WTC11 (cell line): ENCODE results near the gene TMC4. TPM values are rescaled to one million over a fixed set of nuclear protein-coding genes. Genes with fewer than 3 reads are reported as not detected.
"Not testable (repeated sequence)": the region's sequence is repeated elsewhere in the genome, so short reads cannot be mapped to it uniquely, and the experiment has no call there.

Experiments
- ATAC-seq: fragments of 200-7000 bp; cut with Tn5 transposase; 2 replicates; pipeline ENCODE4 v1.10.0; 2021; ENCODE audit warnings: mild to moderate bottlenecking, moderate library complexity
- CTCF ChIA-PET: fragments of 300-600 bp; sonication (Branson Sonifier 250); formaldehyde crosslinking; loops from one replicate; lab custom pipeline; 2021; ENCODE audit warnings: antibody characterized with exemption; lab: Charles Lee
- POLR2A ChIA-PET: fragments of 350-600 bp; sonication (Branson Sonifier 250); formaldehyde crosslinking; loops from one replicate; lab custom pipeline; 2021; ENCODE audit warnings: antibody characterized with exemption; lab: Charles Lee
- DNase-seq: peaks from one replicate; pipeline ENCODE4 v3.0.0; 2021; ENCODE audit warnings: low spot score
- H3K27ac Mint-ChIP-seq: 2 replicates; pipeline ENCODE4 v1.8.0; 2021; ENCODE audit warnings: mixed read lengths
- H3K27me3 Mint-ChIP-seq: 2 replicates; pipeline ENCODE4 v1.8.0; 2021; ENCODE audit warnings: low read depth, mild to moderate bottlenecking, moderate library complexity, mixed read lengths
- H3K36me3 Mint-ChIP-seq: 2 replicates; pipeline ENCODE4 v1.8.0; 2021; ENCODE audit warnings: mixed read lengths
- H3K4me1 Mint-ChIP-seq: 2 replicates; pipeline ENCODE4 v1.8.0; 2022; ENCODE audit warnings: mixed read lengths
- H3K4me3 Mint-ChIP-seq: 2 replicates; pipeline ENCODE4 v1.8.0; 2021; ENCODE audit warnings: mild to moderate bottlenecking, moderate library complexity, mixed read lengths
- H3K9me3 Mint-ChIP-seq: 2 replicates; pipeline ENCODE4 v1.8.0; 2021; ENCODE audit warnings: mixed read lengths
- CBFB ChIP-seq: sonication (generic); formaldehyde crosslinking; IDR thresholded peaks from 2 replicates; pipeline ENCODE4 v1.8.1; 2022; ENCODE audit warnings: mild to moderate bottlenecking, low read depth, missing genetic modification reagents
- GABPB1 ChIP-seq: sonication (generic); formaldehyde crosslinking; IDR thresholded peaks from 2 replicates; pipeline ENCODE4 v1.8.1; 2023; ENCODE audit warnings: mild to moderate bottlenecking, missing genetic modification reagents
- HMGA2 ChIP-seq: fragments of 250-450 bp; sonication (Bioruptor Pico); IDR thresholded peaks from 2 replicates; pipeline ENCODE4 v1.4.0; 2021; ENCODE audit warnings: mild to moderate bottlenecking, moderate library complexity
- IRF2 ChIP-seq: sonication (generic); formaldehyde crosslinking; IDR thresholded peaks from 2 replicates; pipeline ENCODE4 v1.8.0; 2022; ENCODE audit warnings: low read depth, missing genetic modification reagents, borderline replicate concordance
- JUN ChIP-seq: sonication (generic); formaldehyde crosslinking; IDR thresholded peaks from 2 replicates; pipeline ENCODE4 v1.8.0; 2023; ENCODE audit warnings: mild to moderate bottlenecking, missing genetic modification reagents
- KAT7 ChIP-seq: sonication (generic); formaldehyde crosslinking; IDR thresholded peaks from 2 replicates; pipeline ENCODE4 v1.8.1; 2023; ENCODE audit warnings: missing genetic modification reagents, mild to moderate bottlenecking, borderline replicate concordance
- NFATC4 ChIP-seq: fragments of 250-450 bp; sonication (Bioruptor Pico); IDR thresholded peaks from 2 replicates; pipeline ENCODE4 v1.9.0; 2021; ENCODE audit warnings: mild to moderate bottlenecking
- NFYB ChIP-seq: sonication (generic); formaldehyde crosslinking; conservative IDR thresholded peaks from 2 replicates; pipeline ENCODE4 v1.8.0; 2022; ENCODE audit warnings: low read depth, missing genetic modification reagents
- NR2C2 ChIP-seq: sonication (generic); formaldehyde crosslinking; IDR thresholded peaks from 2 replicates; pipeline ENCODE4 v1.8.0; 2022; ENCODE audit warnings: mild to moderate bottlenecking, missing genetic modification reagents
- PRRX2 ChIP-seq: fragments of 250-450 bp; sonication (Bioruptor Pico); IDR thresholded peaks from 2 replicates; pipeline ENCODE4 v1.8.0; 2021; ENCODE audit warnings: mild to moderate bottlenecking
- RORB ChIP-seq: fragments of 250-450 bp; sonication (Bioruptor Pico); IDR thresholded peaks from 2 replicates; pipeline ENCODE4 v1.9.0; 2021; ENCODE audit warnings: mild to moderate bottlenecking
- TEAD4 ChIP-seq: sonication (generic); formaldehyde crosslinking; IDR thresholded peaks from 2 replicates; pipeline ENCODE4 v1.8.0; 2022; ENCODE audit warnings: mild to moderate bottlenecking, missing genetic modification reagents
- ZBTB21 ChIP-seq: sonication (generic); formaldehyde crosslinking; IDR thresholded peaks from 2 replicates; pipeline ENCODE4 v1.8.1; 2023; ENCODE audit warnings: mild to moderate bottlenecking, missing genetic modification reagents, borderline replicate concordance
- ZNF121 ChIP-seq: sonication (generic); formaldehyde crosslinking; IDR thresholded peaks from 2 replicates; pipeline ENCODE4 v1.8.0; 2023; ENCODE audit warnings: missing genetic modification reagents
- ZNF219 ChIP-seq: sonication (generic); formaldehyde crosslinking; IDR thresholded peaks from 2 replicates; pipeline ENCODE4 v1.8.0; 2023; ENCODE audit warnings: missing genetic modification reagents, mild to moderate bottlenecking, borderline replicate concordance
- ZNF232 ChIP-seq: sonication (generic); formaldehyde crosslinking; IDR thresholded peaks from 2 replicates; pipeline ENCODE4 v1.8.0; 2022; ENCODE audit warnings: mild to moderate bottlenecking, missing genetic modification reagents
- ZNF396 ChIP-seq: fragments of 250-450 bp; sonication (Bioruptor Pico); IDR thresholded peaks from 2 replicates; pipeline ENCODE4 v1.8.0; 2021; ENCODE audit warnings: mild to moderate bottlenecking, moderate library complexity, borderline replicate concordance
- ZNF423 ChIP-seq: fragments of 250-450 bp; sonication (Bioruptor Pico); IDR thresholded peaks from 2 replicates; pipeline ENCODE4 v2.1.2; 2022; ENCODE audit warnings: mild to moderate bottlenecking, moderate library complexity
- ZNF671 ChIP-seq: fragments of 250-450 bp; sonication (Bioruptor Pico); IDR thresholded peaks from 2 replicates; pipeline ENCODE4 v1.8.0; 2021; ENCODE audit warnings: mild to moderate bottlenecking
- total RNA-seq: library from RNA; stranded (reverse); gene quantifications from 3 replicates; pipeline ENCODE4 v1.2.3, GENCODE V29; 2021
- TF ChIP-seq, protein P1 (sequence below): sonication (generic); formaldehyde crosslinking; IDR thresholded peaks from 2 replicates; pipeline ENCODE4 v1.8.0; 2023; ENCODE audit warnings: mild to moderate bottlenecking, missing genetic modification reagents
- TF ChIP-seq, protein P2 (sequence below): sonication (generic); formaldehyde crosslinking; IDR thresholded peaks from 2 replicates; pipeline ENCODE4 v1.8.0; 2022; ENCODE audit warnings: mild to moderate bottlenecking, missing genetic modification reagents
- TF ChIP-seq, protein P3 (sequence below): sonication (generic); formaldehyde crosslinking; IDR thresholded peaks from 2 replicates; pipeline ENCODE4 v1.8.1; 2022; ENCODE audit warnings: missing genetic modification reagents, borderline replicate concordance
- TF ChIP-seq, protein P4 (sequence below): sonication (generic); formaldehyde crosslinking; IDR thresholded peaks from 2 replicates; pipeline ENCODE4 v1.8.1; 2022; ENCODE audit warnings: low read depth, mild to moderate bottlenecking, moderate library complexity, missing genetic modification reagents, borderline replicate concordance
- TF ChIP-seq, protein P5 (sequence below): fragments of 250-450 bp; sonication (Bioruptor Pico); IDR thresholded peaks from 2 replicates; pipeline ENCODE4 v1.9.0; 2021; ENCODE audit warnings: mild to moderate bottlenecking

TMC4 gene
- total RNA-seq, 1 experiment from 2014 or later, result 9.3 TPM

DNA sequence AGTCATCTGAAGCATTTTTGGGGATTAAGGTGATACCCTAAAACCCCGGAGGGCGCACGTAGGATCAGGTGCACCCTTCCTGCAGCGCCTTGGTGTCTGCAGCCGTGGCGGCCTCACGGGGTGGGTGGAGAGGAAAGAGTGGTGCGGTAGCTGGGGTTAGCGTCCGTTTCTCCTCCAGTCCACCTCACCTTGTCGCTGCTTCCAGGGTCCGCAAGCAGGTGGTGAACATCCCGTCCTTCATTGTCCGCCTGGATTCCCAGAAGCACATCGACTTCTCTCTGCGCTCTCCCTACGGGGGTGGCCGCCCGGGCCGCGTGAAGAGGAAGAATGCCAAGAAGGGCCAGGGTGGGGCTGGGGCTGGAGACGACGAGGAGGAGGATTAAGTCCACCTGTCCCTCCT, 34.2 kb upstream of the TMC4 start:
- DNase-seq, H3K9me3 Mint-ChIP-seq, H3K27me3 Mint-ChIP-seq, H3K4me3 Mint-ChIP-seq, ATAC-seq: not testable (repeated sequence)
- peaks cover 65% of the 10 kb centered on the region for H3K36me3 Mint-ChIP-seq
- TF ChIP-seq NFATC4 (CRISPR knock-in tag) (peak; percentile 81), ZNF671 (CRISPR knock-in tag) (peak; percentile 51)
- H3K4me1 Mint-ChIP-seq, result peaks cover 56% of the 10 kb centered on the region
- H3K27ac Mint-ChIP-seq, result peak overlapping the region; percentile 27; the same call in 1 of the 2 replicates
- ChIA-PET CTCF (interaction anchor here (1.1 to 1.6 kb wide), 2 partner anchors 27 to 59 kb away, joined by 5 read pairs; no protein-coding TSS in a partner anchor), POLR2A (interaction anchor here (0.7 to 3.9 kb wide), 3 partner anchors 16 to 70 kb away, joined by 3 to 21 read pairs (median 4); partner anchors contain the start of gene TSEN34)

DNA sequence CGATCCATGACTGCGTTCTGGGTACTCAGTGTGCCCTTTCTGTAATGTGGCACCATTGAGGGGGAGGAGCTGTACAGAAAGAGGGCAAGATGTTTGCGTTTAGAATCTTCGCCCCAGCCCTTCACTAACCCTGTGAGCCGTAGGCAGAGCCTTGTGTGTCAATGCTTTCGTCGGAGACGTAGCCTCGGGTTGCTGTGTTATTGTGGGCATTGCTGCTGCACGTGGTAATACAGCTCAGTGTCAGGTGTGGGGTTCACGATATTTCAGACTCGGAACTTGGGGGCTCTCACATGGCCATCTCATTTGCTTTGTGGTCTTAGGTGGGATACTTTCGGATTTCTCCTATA, 33.8 kb upstream of the TMC4 start:
- Mint-ChIP-seq H3K27ac (peak overlapping the region; percentile 27; the same call in 1 of the 2 replicates), H3K36me3 (peaks cover 69% of the 10 kb centered on the region), H3K27me3 (no peaks in the 10 kb centered on the region), H3K4me3 (no peak overlapping the region), H3K4me1 (peaks cover 59% of the 10 kb centered on the region), H3K9me3 (no peaks in the 10 kb centered on the region)
- no peak for DNase-seq
- ChIA-PET POLR2A (interaction anchor here (0.7 to 2.3 kb wide), 3 partner anchors 17 to 70 kb away, joined by 3 to 9 read pairs (median 3); partner anchors contain the start of genes MBOAT7 and TSEN34), CTCF (interaction anchor here (1.1 kb wide), 1 partner anchor 59 kb away, joined by 5 read pairs; no protein-coding TSS in a partner anchor)
- ATAC-seq, result no peak
- TF ChIP-seq ZNF396, result no peak
- no peak for TF ChIP-seq ZNF121 (CRISPR knock-in tag)
- no peak for TF ChIP-seq ZBTB21 (CRISPR knock-in tag)
- TF ChIP-seq, protein P1, sequence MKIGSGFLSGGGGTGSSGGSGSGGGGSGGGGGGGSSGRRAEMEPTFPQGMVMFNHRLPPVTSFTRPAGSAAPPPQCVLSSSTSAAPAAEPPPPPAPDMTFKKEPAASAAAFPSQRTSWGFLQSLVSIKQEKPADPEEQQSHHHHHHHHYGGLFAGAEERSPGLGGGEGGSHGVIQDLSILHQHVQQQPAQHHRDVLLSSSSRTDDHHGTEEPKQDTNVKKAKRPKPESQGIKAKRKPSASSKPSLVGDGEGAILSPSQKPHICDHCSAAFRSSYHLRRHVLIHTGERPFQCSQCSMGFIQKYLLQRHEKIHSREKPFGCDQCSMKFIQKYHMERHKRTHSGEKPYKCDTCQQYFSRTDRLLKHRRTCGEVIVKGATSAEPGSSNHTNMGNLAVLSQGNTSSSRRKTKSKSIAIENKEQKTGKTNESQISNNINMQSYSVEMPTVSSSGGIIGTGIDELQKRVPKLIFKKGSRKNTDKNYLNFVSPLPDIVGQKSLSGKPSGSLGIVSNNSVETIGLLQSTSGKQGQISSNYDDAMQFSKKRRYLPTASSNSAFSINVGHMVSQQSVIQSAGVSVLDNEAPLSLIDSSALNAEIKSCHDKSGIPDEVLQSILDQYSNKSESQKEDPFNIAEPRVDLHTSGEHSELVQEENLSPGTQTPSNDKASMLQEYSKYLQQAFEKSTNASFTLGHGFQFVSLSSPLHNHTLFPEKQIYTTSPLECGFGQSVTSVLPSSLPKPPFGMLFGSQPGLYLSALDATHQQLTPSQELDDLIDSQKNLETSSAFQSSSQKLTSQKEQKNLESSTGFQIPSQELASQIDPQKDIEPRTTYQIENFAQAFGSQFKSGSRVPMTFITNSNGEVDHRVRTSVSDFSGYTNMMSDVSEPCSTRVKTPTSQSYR, result no peak
- no peak for TF ChIP-seq ZNF423 (CRISPR knock-in tag)
- TF ChIP-seq RORB (CRISPR knock-in tag), result no peak
- no peak for TF ChIP-seq NFATC4 (CRISPR knock-in tag)
- no peak for TF ChIP-seq IRF2 (CRISPR knock-in tag)
- TF ChIP-seq, protein P2, sequence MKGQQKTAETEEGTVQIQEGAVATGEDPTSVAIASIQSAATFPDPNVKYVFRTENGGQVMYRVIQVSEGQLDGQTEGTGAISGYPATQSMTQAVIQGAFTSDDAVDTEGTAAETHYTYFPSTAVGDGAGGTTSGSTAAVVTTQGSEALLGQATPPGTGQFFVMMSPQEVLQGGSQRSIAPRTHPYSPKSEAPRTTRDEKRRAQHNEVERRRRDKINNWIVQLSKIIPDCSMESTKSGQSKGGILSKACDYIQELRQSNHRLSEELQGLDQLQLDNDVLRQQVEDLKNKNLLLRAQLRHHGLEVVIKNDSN, result no peak
- TF ChIP-seq, protein P3, sequence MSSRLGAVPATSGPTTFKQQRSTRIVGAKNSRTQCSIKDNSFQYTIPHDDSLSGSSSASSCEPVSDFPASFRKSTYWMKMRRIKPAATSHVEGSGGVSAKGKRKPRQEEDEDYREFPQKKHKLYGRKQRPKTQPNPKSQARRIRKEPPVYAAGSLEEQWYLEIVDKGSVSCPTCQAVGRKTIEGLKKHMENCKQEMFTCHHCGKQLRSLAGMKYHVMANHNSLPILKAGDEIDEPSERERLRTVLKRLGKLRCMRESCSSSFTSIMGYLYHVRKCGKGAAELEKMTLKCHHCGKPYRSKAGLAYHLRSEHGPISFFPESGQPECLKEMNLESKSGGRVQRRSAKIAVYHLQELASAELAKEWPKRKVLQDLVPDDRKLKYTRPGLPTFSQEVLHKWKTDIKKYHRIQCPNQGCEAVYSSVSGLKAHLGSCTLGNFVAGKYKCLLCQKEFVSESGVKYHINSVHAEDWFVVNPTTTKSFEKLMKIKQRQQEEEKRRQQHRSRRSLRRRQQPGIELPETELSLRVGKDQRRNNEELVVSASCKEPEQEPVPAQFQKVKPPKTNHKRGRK (CRISPR knock-in tag), result no peak
- no peak for TF ChIP-seq JUN (CRISPR knock-in tag)
- TF ChIP-seq KAT7 (CRISPR knock-in tag), result no peak
- no peak for TF ChIP-seq NR2C2 (CRISPR knock-in tag)

DNA sequence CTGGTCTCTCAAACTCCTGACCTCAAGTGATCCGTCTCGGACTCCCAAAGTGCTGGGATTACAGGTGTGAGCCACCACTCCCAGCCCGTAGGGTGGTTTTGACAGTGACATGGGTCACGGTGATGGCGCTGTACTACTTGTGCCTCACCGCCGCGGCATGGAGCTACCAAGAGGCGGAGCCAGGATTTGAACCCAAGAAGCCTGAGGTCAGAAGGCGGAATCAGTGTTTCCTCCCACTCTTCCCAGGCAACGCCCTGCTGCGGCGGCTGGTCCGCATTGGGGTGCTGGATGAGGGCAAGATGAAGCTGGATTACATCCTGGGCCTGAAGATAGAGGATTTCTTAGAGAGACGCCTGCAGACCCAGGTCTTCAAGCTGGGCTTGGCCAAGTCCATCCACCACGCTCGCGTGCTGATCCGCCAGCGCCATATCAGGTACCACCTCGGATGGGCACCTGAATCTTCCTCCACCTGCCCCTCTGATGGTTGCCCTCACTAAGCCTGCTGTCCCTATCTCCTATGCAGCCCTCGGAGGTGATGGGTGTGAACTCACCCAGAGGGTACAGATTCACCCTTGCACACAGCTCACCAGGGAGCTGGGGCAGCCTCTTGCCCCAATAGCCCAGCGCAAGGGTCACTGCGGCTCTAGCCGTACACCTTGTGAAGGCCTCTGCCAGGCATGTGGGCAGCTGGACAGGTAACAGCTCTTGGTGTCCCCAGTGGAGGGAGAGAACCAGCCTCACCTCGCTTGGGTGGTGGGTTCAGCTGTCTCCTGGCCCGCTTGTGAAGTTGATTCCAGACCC, 33.3 kb upstream of the TMC4 start:
- ChIA-PET CTCF (interaction anchor here (0.5 to 1.1 kb wide), 3 partner anchors 60 to 392 kb away, joined by 3 to 5 read pairs (median 4); no protein-coding TSS in a partner anchor), POLR2A (interaction anchor here (0.7 to 2.3 kb wide), 3 partner anchors 16 to 69 kb away, joined by 3 to 9 read pairs (median 3); partner anchors contain the start of genes MBOAT7 and TSEN34)
- no peak for DNase-seq
- H3K4me1 Mint-ChIP-seq, result peaks cover 64% of the 10 kb centered on the region
- no peaks in the 10 kb centered on the region for H3K27me3 Mint-ChIP-seq
- peaks cover 73% of the 10 kb centered on the region for H3K36me3 Mint-ChIP-seq
- no peak for ATAC-seq
- no peak overlapping the region; the same call in 1 of the 2 replicates for H3K27ac Mint-ChIP-seq
- no peak overlapping the region for H3K4me3 Mint-ChIP-seq
- H3K9me3 Mint-ChIP-seq, result no peaks in the 10 kb centered on the region
- TF ChIP-seq, protein P4, sequence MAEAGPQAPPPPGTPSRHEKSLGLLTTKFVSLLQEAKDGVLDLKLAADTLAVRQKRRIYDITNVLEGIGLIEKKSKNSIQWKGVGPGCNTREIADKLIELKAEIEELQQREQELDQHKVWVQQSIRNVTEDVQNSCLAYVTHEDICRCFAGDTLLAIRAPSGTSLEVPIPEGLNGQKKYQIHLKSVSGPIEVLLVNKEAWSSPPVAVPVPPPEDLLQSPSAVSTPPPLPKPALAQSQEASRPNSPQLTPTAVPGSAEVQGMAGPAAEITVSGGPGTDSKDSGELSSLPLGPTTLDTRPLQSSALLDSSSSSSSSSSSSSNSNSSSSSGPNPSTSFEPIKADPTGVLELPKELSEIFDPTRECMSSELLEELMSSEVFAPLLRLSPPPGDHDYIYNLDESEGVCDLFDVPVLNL (CRISPR knock-in tag), result no peak
- TF ChIP-seq GABPB1 (CRISPR knock-in tag) (no peak), NFYB (no peak), RORB (CRISPR knock-in tag) (no peak), PRRX2 (CRISPR knock-in tag) (no peak), HMGA2 (CRISPR knock-in tag) (no peak), CBFB (CRISPR knock-in tag) (no peak), TEAD4 (no peak), ZNF232 (CRISPR knock-in tag) (no peak), ZNF219 (CRISPR knock-in tag) (no peak)
- TF ChIP-seq, protein P5, sequence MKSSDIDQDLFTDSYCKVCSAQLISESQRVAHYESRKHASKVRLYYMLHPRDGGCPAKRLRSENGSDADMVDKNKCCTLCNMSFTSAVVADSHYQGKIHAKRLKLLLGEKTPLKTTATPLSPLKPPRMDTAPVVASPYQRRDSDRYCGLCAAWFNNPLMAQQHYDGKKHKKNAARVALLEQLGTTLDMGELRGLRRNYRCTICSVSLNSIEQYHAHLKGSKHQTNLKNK, result no peak
- TF ChIP-seq, protein P3 (CRISPR knock-in tag), result no peak
